ENCODE data around the gene DDX39B. TPM values are rescaled to one million over a fixed set of nuclear protein-coding genes. Genes with fewer than 3 reads are reported as not detected.
"Not testable (repeated sequence)": the region's sequence is repeated elsewhere in the genome, so short reads cannot be mapped to it uniquely, and the experiment has no call there.

The DDX39B gene
- total RNA-seq (100 to 1,000 TPM; 483 to 498 TPM), total RNA-seq (60.3 to 363 (median 184) reads per million in 172 experiments)
- polyA plus RNA-seq (2013, experiment 1 of 2): 363 TPM
- polyA plus RNA-seq (2013, experiment 2 of 2): 543 TPM

DNA sequence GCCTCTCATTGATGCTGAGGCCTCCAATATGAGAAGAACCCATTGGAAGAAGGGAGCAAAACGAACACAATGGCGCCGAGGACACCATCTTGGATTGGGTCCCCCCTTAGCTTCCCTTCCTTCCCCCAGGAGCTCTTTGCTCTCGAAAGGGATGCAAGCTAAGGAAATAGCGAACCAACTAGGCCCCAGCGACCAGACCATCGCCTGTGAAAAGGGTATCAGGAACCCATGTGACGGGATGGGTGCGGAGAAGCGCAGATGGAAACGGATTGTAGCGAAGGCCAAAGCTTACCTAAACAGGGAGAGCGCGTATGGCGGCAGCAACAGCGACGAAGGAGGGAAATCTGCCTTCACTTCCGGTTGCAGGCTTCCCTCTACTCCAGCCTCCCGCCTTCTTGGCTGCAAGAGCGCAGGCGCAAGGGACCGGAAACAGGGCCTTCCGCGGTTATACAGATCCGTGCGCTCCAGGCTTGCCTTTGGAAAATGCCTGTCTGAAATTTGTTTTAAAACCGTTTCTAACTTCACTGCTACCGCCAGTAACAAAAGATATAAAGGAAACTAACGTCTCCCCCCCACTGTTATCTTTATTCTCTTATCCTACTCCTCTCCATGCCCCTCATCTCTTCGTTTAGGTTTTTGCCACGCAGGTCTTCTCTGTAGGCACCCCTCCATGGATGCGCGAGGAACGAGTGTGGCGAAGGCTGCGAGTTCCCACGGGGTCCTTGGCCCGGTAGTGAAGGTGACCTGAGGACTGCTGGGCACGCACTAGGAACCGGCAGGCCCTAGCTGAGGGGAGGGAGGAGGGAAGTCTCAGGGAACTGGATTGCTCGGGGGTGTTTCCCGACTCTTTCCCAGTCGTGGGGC is at the start of gene DDX39B:
Gene DDX39B (minus strand): TSS at position 346 of the 864 bp plus-strand sequence. CDS start 1,471 bp downstream, outside the sequence.
- Histone ChIP-seq H3K9me3 (ENCODE audit: control insufficient read depth in 1 of 2, insufficient read depth in 1 of 2, low read length in 2 of 2) (no peaks in the 10 kb centered on the region), H3K27ac (ENCODE audit: low read depth in 1 of 2, low read length in 2 of 2) (peak within 1 kb of the TSS; percentile 94 to 95), H3K4me3 (ENCODE audit: low read length) (peak within 1 kb of the TSS; percentile 91), H3K27me3 (ENCODE audit: control insufficient read depth in 1 of 2, insufficient read depth in 2 of 2, low read length in 2 of 2) (no peaks in the 10 kb centered on the region), H3K4me1 (ENCODE audit: insufficient read depth, low read length) (peaks cover 53% of the 10 kb centered on the region), H3K36me3 (ENCODE audit: insufficient read depth, low read length) (peaks cover 37% of the 10 kb centered on the region)
- H3K36me3 Mint-ChIP-seq (ENCODE audit: low read depth): peaks cover 47% of the 10 kb centered on the region
- peak within 1 kb of the TSS; percentile 99 for H3K27ac Mint-ChIP-seq
- TF ChIP-seq, protein P1, sequence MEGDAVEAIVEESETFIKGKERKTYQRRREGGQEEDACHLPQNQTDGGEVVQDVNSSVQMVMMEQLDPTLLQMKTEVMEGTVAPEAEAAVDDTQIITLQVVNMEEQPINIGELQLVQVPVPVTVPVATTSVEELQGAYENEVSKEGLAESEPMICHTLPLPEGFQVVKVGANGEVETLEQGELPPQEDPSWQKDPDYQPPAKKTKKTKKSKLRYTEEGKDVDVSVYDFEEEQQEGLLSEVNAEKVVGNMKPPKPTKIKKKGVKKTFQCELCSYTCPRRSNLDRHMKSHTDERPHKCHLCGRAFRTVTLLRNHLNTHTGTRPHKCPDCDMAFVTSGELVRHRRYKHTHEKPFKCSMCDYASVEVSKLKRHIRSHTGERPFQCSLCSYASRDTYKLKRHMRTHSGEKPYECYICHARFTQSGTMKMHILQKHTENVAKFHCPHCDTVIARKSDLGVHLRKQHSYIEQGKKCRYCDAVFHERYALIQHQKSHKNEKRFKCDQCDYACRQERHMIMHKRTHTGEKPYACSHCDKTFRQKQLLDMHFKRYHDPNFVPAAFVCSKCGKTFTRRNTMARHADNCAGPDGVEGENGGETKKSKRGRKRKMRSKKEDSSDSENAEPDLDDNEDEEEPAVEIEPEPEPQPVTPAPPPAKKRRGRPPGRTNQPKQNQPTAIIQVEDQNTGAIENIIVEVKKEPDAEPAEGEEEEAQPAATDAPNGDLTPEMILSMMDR (IDR thresholded peaks at IDR 0.05): no peak
- no peaks in the 10 kb centered on the region for H3K9me3 Mint-ChIP-seq
- no peaks in the 10 kb centered on the region for H3K27me3 Mint-ChIP-seq
- peak; percentile 87 to 99 (median 92) for DNase-seq
- POLR2A ChIA-PET: interaction anchor here (0.7 to 4.2 kb wide), 52 partner anchors 9 to 1303 kb away, joined by 3 to 106 read pairs (median 6); partner anchors contain the start of genes ABHD16A, AIF1, ATF6B and BAG6
- peak; percentile 71 for ATAC-seq (ENCODE audit: poor library complexity)
- peak within 1 kb of the TSS; percentile 96 for H3K4me3 Mint-ChIP-seq
- intact Hi-C loops (cut with DNase I, micrococcal nuclease): loop anchor here (1.0 to 5.0 kb wide), 5 partner anchors 45 to 415 kb away; partner anchors contain the start of genes NELFE (in 1 of the 2) and SKIC2 (in 1 of the 2)
- H3K4me1 Mint-ChIP-seq (ENCODE audit: low read depth): peaks cover 56% of the 10 kb centered on the region
- CTCF ChIA-PET: interaction anchor here (1.3 to 3.9 kb wide), 8 partner anchors 9 to 57 kb away, joined by 3 to 30 read pairs (median 8); no protein-coding TSS in a partner anchor

DNA sequence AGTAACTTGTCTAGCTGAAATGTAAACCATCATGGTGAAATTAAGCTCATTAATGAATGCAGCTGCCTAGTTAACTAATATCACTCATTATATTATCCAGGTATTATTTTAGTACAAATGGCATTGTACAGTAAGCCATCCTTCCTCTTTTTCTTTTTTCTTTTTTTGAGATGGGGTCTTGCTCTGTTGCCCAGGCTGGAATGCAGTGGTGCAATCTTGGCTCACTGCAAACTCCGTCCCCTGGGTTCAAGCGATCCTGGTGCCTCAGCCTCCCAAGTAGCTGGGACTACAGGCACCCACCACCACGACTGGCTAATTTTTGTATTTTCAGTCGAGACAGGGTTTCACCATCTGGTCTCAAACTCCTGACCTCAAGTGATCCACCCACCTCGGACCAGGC is 48.9 kb upstream of the DDX39B start:
- H3K36me3 ChIP-seq (ENCODE audit: insufficient read depth, low read length); H3K9me3 Mint-ChIP-seq; H3K27ac ChIP-seq (ENCODE audit: low read depth in 1 of 2, low read length in 2 of 2); H3K4me3 ChIP-seq (ENCODE audit: low read length); ATAC-seq (ENCODE audit: poor library complexity); H3K27me3 Mint-ChIP-seq; H3K36me3 Mint-ChIP-seq (ENCODE audit: low read depth); intact Hi-C loops (cut with DNase I, micrococcal nuclease); H3K9me3 ChIP-seq (ENCODE audit: control insufficient read depth in 1 of 2, insufficient read depth in 1 of 2, low read length in 2 of 2); H3K4me3 Mint-ChIP-seq; DNase-seq; H3K27me3 ChIP-seq (ENCODE audit: control insufficient read depth in 1 of 2, insufficient read depth in 2 of 2, low read length in 2 of 2): not testable (repeated sequence)
- peaks cover 58% of the 10 kb centered on the region for H3K4me1 Mint-ChIP-seq (ENCODE audit: low read depth)
- ChIA-PET POLR2A (interaction anchor here (1.5 to 29.8 kb wide), 2 partner anchors 20 to 39 kb away, joined by 3 to 1160 read pairs; partner anchors contain the start of genes LST1, LTA, LTB and TNF), CTCF (interaction anchor here (1.2 to 2.9 kb wide), 2 partner anchors 10 to 39 kb away, joined by 3 to 10 read pairs; no protein-coding TSS in a partner anchor)
- peak overlapping the region; percentile 64 for H3K27ac Mint-ChIP-seq
- peaks cover 75% of the 10 kb centered on the region for H3K4me1 ChIP-seq (ENCODE audit: insufficient read depth, low read length)

DNA sequence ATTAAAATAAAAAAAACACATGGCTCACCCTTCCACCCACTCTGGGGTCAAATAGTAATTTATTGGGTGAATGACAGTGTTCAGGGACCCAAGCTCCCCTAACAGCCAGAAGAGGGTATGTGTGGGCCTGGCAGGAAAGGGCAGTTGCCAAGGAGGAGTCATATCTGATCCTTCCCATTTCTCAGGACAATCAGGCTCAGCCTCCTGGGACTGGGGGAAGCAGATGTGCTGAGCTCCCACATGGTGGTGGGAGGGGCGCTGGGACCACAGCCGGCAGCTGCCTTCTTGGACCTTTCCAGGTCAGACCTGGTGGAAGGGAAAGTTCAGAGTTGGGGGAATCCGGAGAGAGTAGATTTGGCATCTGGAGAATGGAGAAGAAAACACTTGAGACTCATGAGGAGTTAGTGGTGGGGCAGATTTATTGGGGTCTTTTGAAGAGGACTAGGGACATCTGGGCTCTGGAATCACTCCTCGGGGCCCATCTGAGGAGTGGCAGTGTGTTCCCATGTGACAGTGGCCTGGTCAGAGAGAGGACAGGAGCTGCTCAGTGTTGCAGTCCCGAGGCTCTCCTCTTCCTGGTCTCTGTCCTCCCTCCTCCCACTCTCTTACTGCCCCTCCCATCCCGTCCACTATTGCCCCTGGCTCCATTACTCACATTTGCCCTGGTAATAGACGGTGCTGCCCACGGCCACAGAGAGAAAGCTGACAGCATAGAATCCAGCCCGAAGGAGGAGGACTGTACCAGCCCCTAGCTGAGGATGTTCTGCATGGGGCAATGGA is 47.3 kb upstream of the DDX39B start:
- intact Hi-C loops (cut with DNase I, micrococcal nuclease): loop anchor here in 1 of 2 experiments (10.0 kb wide), 1 partner anchor 246 kb away; no protein-coding TSS in a partner anchor
- Mint-ChIP-seq H3K27ac (peak overlapping the region; percentile 85), H3K4me1 (ENCODE audit: low read depth) (peaks cover 74% of the 10 kb centered on the region), H3K36me3 (ENCODE audit: low read depth) (no peaks in the 10 kb centered on the region), H3K4me3 (peak overlapping the region; percentile 23), H3K27me3 (no peaks in the 10 kb centered on the region), H3K9me3 (no peaks in the 10 kb centered on the region)
- ChIA-PET CTCF (interaction anchor here (1.1 to 16.9 kb wide), 3 partner anchors 7 to 38 kb away, joined by 3 to 353 read pairs (median 10); partner anchors contain the start of gene NCR3), POLR2A (interaction anchor here (0.6 to 29.8 kb wide), 4 partner anchors 9 to 47 kb away, joined by 3 to 1160 read pairs (median 112); partner anchors contain the start of genes ATP6V1G2, DDX39B, LST1 and LTA)
- Histone ChIP-seq H3K4me3 (ENCODE audit: low read length) (no peak overlapping the region), H3K27me3 (ENCODE audit: control insufficient read depth in 1 of 2, insufficient read depth in 2 of 2, low read length in 2 of 2) (no peaks in the 10 kb centered on the region), H3K9me3 (ENCODE audit: control insufficient read depth in 1 of 2, insufficient read depth in 1 of 2, low read length in 2 of 2) (no peaks in the 10 kb centered on the region), H3K27ac (ENCODE audit: low read depth in 1 of 2, low read length in 2 of 2) (no peak overlapping the region), H3K36me3 (ENCODE audit: insufficient read depth, low read length) (no peaks in the 10 kb centered on the region), H3K4me1 (ENCODE audit: insufficient read depth, low read length) (peaks cover 81% of the 10 kb centered on the region)
- DNase-seq: no peak
- TF ChIP-seq, protein P1 (IDR thresholded peaks at IDR 0.05): no peak
- no peak for ATAC-seq (ENCODE audit: poor library complexity)

Measured in CD4-positive, alpha-beta T cell (primary cell).